Measurements from ENCODE around the gene MRPL11. TPM values are rescaled to one million over a fixed set of nuclear protein-coding genes. Genes with fewer than 3 reads are reported as not detected.

MRPL11 gene
- polyA plus RNA-seq, 1 experiment: 43.1 TPM

GRCh38 chr11:66417000-66417399 lies 21.6 kb downstream of the MRPL11 start:
- no peak overlapping the region for H3K27ac ChIP-seq (ENCODE audit: low read depth, low read length)
- peaks cover 20% of the 10 kb centered on the region for H3K27me3 ChIP-seq (ENCODE audit: control insufficient read depth, insufficient read depth, low read length)
- CTCF ChIA-PET: interaction anchor here (0.9 to 2.7 kb wide), 5 partner anchors 8 to 104 kb away, joined by 3 to 16 read pairs (median 6); no protein-coding TSS in a partner anchor
- H3K9me3 ChIP-seq (ENCODE audit: control insufficient read depth, insufficient read depth, low read length): peaks cover 13% of the 10 kb centered on the region; the same call in 1 of the 2 replicates
- POLR2A ChIA-PET: no interaction called here
- no peak for DNase-seq (ENCODE audit: low read depth, low spot score)
- H3K4me3 ChIP-seq (ENCODE audit: low read depth, low read length): no peak overlapping the region
- TF ChIP-seq, protein P1, sequence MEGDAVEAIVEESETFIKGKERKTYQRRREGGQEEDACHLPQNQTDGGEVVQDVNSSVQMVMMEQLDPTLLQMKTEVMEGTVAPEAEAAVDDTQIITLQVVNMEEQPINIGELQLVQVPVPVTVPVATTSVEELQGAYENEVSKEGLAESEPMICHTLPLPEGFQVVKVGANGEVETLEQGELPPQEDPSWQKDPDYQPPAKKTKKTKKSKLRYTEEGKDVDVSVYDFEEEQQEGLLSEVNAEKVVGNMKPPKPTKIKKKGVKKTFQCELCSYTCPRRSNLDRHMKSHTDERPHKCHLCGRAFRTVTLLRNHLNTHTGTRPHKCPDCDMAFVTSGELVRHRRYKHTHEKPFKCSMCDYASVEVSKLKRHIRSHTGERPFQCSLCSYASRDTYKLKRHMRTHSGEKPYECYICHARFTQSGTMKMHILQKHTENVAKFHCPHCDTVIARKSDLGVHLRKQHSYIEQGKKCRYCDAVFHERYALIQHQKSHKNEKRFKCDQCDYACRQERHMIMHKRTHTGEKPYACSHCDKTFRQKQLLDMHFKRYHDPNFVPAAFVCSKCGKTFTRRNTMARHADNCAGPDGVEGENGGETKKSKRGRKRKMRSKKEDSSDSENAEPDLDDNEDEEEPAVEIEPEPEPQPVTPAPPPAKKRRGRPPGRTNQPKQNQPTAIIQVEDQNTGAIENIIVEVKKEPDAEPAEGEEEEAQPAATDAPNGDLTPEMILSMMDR (IDR thresholded peaks at IDR 0.05; ENCODE audit: low read depth, low read length): no peak

DNA sequence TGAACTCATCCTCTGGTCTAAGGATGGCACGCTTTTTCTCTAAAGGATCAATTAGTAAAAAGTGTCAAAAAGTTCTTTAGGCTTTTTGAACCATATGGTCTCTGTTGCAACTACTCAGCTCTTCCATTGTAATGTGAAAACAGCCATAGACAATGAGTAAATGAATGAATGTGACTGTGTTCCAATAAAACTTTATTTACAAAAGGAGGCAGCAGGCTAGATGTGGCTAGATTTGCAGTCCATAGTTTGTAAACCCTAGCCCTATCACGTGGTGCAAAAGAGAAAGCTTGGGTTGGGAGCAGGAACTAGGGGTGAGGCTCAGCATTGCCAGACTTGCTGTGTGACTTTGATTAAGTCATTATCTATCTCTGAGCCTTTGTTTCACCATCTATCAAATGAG lies 23.2 kb downstream of the MRPL11 start:
- CTCF ChIA-PET: interaction anchor here (1.4 kb wide), 1 partner anchor 24 kb away, joined by 3 read pairs; the partner anchor contains the start of gene MRPL11
- DNase-seq (ENCODE audit: low read depth, low spot score): no peak
- TF ChIP-seq, protein P1 (IDR thresholded peaks at IDR 0.05; ENCODE audit: low read depth, low read length): no peak
- Histone ChIP-seq H3K9me3 (ENCODE audit: control insufficient read depth, insufficient read depth, low read length) (no peaks in the 10 kb centered on the region; the same call in 1 of the 2 replicates), H3K27me3 (ENCODE audit: control insufficient read depth, insufficient read depth, low read length) (peaks cover 13% of the 10 kb centered on the region), H3K4me3 (ENCODE audit: low read depth, low read length) (no peak overlapping the region), H3K27ac (ENCODE audit: low read depth, low read length) (no peak overlapping the region)
- POLR2A ChIA-PET: no interaction called here

DNA sequence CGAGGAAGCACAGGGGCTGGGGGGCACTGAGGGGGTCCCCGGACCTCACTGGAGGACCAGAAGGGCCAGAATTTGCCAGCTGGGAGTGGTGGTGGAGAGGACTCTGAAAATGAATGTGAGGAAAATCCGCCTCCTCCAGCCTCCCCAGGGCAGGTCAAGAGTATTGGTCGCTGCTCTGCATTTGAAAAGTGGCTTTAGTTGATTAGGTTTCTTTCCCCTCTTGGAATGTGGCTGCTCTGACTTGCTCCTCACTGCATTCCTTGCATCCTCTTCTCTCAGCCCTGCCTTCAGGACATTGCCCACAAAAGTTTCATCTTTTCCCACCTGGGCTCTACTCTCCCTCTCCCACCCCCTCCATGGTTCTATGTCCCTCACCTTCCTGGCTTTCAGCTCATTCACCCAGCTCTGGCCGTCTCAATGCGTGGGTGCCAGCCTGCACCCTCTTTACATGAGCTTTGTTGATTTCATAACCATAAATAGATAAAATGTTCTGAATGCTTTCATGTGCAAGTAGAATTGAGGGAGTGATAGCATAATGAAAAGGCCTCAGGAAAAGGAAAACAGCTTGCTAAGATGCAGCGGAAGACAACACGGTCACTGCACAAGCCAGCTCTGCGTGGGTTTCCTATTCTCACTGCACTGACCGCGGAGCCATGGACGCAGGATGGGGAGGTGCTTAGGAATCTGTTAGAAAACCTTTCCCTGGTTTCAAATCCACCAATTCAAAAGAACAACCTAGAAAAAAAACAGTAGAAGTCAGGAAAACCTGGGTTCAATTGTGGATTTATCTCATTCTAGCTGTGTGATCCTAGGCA lies 24.3 kb downstream of the MRPL11 start:
- POLR2A ChIA-PET: no interaction called here
- Histone ChIP-seq H3K27ac (ENCODE audit: low read depth, low read length) (no peak overlapping the region), H3K27me3 (ENCODE audit: control insufficient read depth, insufficient read depth, low read length) (peaks cover 5% of the 10 kb centered on the region), H3K4me3 (ENCODE audit: low read depth, low read length) (no peak overlapping the region), H3K9me3 (ENCODE audit: control insufficient read depth, insufficient read depth, low read length) (no peaks in the 10 kb centered on the region)
- TF ChIP-seq, protein P1 (IDR thresholded peaks at IDR 0.05; ENCODE audit: low read depth, low read length): no peak
- DNase-seq (ENCODE audit: low read depth, low spot score): no peak
- CTCF ChIA-PET: interaction anchor here (1.4 to 1.5 kb wide), 2 partner anchors 15 to 25 kb away, joined by 3 read pairs; partner anchors contain the start of gene MRPL11

- Histone ChIP-seq H3K27me3 (ENCODE audit: control insufficient read depth, insufficient read depth, low read length) (peaks cover 2% of the 10 kb centered on the region), H3K27ac (ENCODE audit: low read depth, low read length) (no peak overlapping the region), H3K4me3 (ENCODE audit: low read depth, low read length) (no peak overlapping the region), H3K9me3 (ENCODE audit: control insufficient read depth, insufficient read depth, low read length) (no peaks in the 10 kb centered on the region)
- ChIA-PET POLR2A (no interaction called here), CTCF (no interaction called here)
- TF ChIP-seq, protein P1 (IDR thresholded peaks at IDR 0.05; ENCODE audit: low read depth, low read length): no peak
- DNase-seq (ENCODE audit: low read depth, low spot score): no peak
Observed at GRCh38 chr11:66413167-66413566, 25.5 kb downstream of the MRPL11 start.

DNA sequence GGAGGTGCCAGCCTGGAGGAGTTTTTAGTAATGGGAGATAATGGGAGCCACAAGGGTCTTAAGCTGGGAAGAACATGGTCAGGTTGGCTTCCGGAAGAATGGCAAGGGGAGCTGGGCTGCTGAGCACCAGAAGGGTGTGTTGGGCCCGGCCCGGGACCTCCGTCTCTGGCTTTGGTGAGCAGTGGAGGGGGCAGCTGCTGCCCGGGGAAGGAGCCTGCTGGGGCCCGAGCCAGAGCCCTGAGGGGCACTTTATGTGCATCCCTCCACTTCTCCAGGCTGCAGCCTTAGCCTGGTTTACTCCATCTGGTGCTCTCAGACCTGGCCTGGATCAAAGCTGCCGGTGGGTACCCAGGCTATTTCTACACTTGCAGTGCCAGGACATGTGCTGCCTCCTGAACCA lies 26.5 kb downstream of the MRPL11 start:
- CTCF ChIA-PET: no interaction called here
- TF ChIP-seq, protein P1 (IDR thresholded peaks at IDR 0.05; ENCODE audit: low read depth, low read length): no peak
- no peak for DNase-seq (ENCODE audit: low read depth, low spot score)
- POLR2A ChIA-PET: no interaction called here
- no peaks in the 10 kb centered on the region for H3K9me3 ChIP-seq (ENCODE audit: control insufficient read depth, insufficient read depth, low read length)
- H3K27me3 ChIP-seq (ENCODE audit: control insufficient read depth, insufficient read depth, low read length): peaks cover 2% of the 10 kb centered on the region
- H3K27ac ChIP-seq (ENCODE audit: low read depth, low read length): no peak overlapping the region
- H3K4me3 ChIP-seq (ENCODE audit: low read depth, low read length): no peak overlapping the region

Measured in AG04450 (cell line).